DND-41 (cell line): Measurements from ENCODE around the gene NPIPB12.
"Not testable (repeated sequence)": the region's sequence is repeated elsewhere in the genome, so short reads cannot be mapped to it uniquely, and the experiment has no call there.

Source experiments
- EZH2 ChIP-seq: IDR thresholded peaks from 3 replicates; pipeline ENCODE4 v1.6.1; 2012; ENCODE audit warnings: borderline replicate concordance, low read depth, mild to moderate bottlenecking, moderate library complexity, low read length, inconsistent platforms; ENCODE audit not compliant: severe bottlenecking
- TF ChIP-seq, protein P1 (sequence below): IDR thresholded peaks from 2 replicates; pipeline ENCODE4 v1.5.1; 2012; ENCODE audit warnings: borderline replicate concordance, low read length, moderate library complexity, mild to moderate bottlenecking; ENCODE audit not compliant: poor library complexity, severe bottlenecking; ENCODE audit errors: extremely low read depth

DNA sequence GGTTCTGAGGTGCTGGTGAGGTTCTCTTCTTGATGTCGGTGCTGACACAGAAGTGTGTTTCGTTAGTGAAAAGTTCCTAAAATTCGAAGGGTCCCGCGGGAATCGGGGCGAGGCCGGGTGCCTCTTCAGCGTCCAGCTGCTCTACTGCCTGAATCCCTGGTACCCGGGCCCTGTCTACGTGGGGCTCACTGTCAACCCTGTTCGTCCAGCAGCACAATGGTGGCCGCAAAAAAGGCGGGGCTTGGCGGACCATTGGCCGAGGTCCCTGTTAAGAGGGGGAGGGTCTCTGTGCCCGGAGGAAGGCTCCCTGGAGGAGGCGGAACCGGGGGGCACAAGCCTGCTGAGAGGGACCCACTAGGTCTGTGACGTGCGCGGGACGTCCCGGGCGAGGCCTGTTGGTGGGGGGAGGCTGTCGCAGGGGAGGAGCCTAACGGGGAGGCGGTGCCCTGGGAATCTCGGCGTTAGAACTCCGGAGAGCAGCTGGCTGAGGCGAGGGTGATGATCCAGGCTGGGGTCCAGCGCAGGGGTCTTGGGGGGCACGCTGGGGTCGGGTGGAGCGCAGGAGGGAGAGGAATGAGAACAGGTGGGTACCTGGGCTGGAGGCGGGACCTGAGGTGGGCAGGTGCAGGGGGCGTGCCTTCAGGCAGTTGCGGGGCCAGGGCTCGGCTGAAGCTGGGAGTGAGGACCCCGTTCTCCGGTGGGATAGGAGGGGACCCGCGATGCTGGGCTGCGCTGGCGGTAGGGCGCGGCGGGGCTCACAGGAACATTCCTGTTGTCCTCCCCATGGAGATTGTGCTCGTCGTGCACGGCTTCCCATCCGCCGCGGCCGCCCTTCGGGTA is 40.0 kb downstream of the NPIPB12 start:
- TF ChIP-seq, protein P1, sequence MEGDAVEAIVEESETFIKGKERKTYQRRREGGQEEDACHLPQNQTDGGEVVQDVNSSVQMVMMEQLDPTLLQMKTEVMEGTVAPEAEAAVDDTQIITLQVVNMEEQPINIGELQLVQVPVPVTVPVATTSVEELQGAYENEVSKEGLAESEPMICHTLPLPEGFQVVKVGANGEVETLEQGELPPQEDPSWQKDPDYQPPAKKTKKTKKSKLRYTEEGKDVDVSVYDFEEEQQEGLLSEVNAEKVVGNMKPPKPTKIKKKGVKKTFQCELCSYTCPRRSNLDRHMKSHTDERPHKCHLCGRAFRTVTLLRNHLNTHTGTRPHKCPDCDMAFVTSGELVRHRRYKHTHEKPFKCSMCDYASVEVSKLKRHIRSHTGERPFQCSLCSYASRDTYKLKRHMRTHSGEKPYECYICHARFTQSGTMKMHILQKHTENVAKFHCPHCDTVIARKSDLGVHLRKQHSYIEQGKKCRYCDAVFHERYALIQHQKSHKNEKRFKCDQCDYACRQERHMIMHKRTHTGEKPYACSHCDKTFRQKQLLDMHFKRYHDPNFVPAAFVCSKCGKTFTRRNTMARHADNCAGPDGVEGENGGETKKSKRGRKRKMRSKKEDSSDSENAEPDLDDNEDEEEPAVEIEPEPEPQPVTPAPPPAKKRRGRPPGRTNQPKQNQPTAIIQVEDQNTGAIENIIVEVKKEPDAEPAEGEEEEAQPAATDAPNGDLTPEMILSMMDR = not testable (repeated sequence)
- TF ChIP-seq EZH2 = not testable (repeated sequence)
